BLaER1 treated with 17β-estradiol and CSF1 and Interleukin-3, amounts not matched to agents 10 nM and 100 nM (cell line): ENCODE measurements around the gene DIPK1C.

ENCODE experiments used
- H3K27ac ChIP-seq, 11 experiments: shearing (Covaris generic); formaldehyde crosslinking; 2 replicates each; pipeline ENCODE4 v1.8.1; 2022
- H3K27me3 ChIP-seq, 11 experiments: shearing (Covaris generic); formaldehyde crosslinking; 2 replicates each; pipeline ENCODE4 v1.8.1; 2022
- H3K36me3 ChIP-seq, 11 experiments: shearing (Covaris generic); formaldehyde crosslinking; 2 replicates each; pipeline ENCODE4 v1.8.1; 2022
- H3K4me1 ChIP-seq, 10 experiments: shearing (Covaris generic); formaldehyde crosslinking; 2 replicates each; pipeline ENCODE4 v1.8.1; 2022
- H3K4me2 ChIP-seq, 11 experiments: shearing (Covaris generic); formaldehyde crosslinking; 2 replicates each; pipeline ENCODE4 v1.8.1; 2022
- H3K4me3 ChIP-seq, 10 experiments: shearing (Covaris generic); formaldehyde crosslinking; 2 replicates each; pipeline ENCODE4 v1.8.1; 2022
- H3K9ac ChIP-seq, 11 experiments: shearing (Covaris generic); formaldehyde crosslinking; 2 replicates each; pipeline ENCODE4 v1.8.1; 2022
- H3K9me3 ChIP-seq, 11 experiments: shearing (Covaris generic); formaldehyde crosslinking; replicated peaks in 1 of 11; 2 replicates each; pipeline ENCODE4 v1.8.1; 2022
- H4K20me1 ChIP-seq, 11 experiments: shearing (Covaris generic); formaldehyde crosslinking; 2 replicates each; pipeline ENCODE4 v1.8.1; 2022
- Cebpa-rat ChIP-seq, 11 experiments: shearing (Covaris generic); IDR thresholded peaks; 2 replicates each; pipeline ENCODE4 v1.8.1; 2022

DIPK1C gene

GRCh38 chr18:74420481-74420880, 36.6 kb downstream of the DIPK1C start:
- TF ChIP-seq Cebpa-rat (IDR thresholded peaks at IDR 0.05) = no peak
- Histone ChIP-seq H4K20me1 (no peaks in the 10 kb centered on the region), H3K9me3 (peaks cover 48 to 68% (median 59%) of the 10 kb centered on the region in 11 experiments), H3K36me3 (peaks cover 0 to 58% (median 33%) of the 10 kb centered on the region in 11 experiments; a peak in 15 of 22 replicates), H3K27ac (peak overlapping the region in 5 of 11 experiments; percentile 21 to 100 (median 97); a peak in 5 of 22 replicates), H3K4me1 (peaks cover 7 to 65% (median 52%) of the 10 kb centered on the region in 10 experiments; a peak in 17 of 20 replicates), H3K4me3 (no peak overlapping the region), H3K9ac (no peak overlapping the region), H3K27me3 (no peaks in the 10 kb centered on the region), H3K4me2 (peak overlapping the region in 6 of 11 experiments; percentile 11 to 99 (median 96); a peak in 6 of 22 replicates)

- peaks cover 0 to 63% (median 37%) of the 10 kb centered on the region in 11 experiments; a peak in 16 of 22 replicates for H3K36me3 ChIP-seq
- peak overlapping the region in 6 of 11 experiments; percentile 21 to 100 (median 98); a peak in 11 of 22 replicates for H3K27ac ChIP-seq
- no peak overlapping the region for H3K9ac ChIP-seq
- H3K4me2 ChIP-seq = peak overlapping the region in 6 of 11 experiments; percentile 11 to 99 (median 96); a peak in 9 of 22 replicates
- H3K9me3 ChIP-seq = peaks cover 40 to 61% (median 52%) of the 10 kb centered on the region in 11 experiments
- TF ChIP-seq Cebpa-rat (IDR thresholded peaks at IDR 0.05) = no peak
- no peak overlapping the region for H3K4me3 ChIP-seq
- H3K4me1 ChIP-seq = peaks cover 7 to 67% (median 57%) of the 10 kb centered on the region in 10 experiments; a peak in 17 of 20 replicates
- H3K27me3 ChIP-seq = no peaks in the 10 kb centered on the region
- H4K20me1 ChIP-seq = no peaks in the 10 kb centered on the region
Observed at GRCh38 chr18:74419761-74420160, 37.3 kb downstream of the DIPK1C start.

GRCh38 chr18:74418023-74418422, 39.1 kb downstream of the DIPK1C start:
- Histone ChIP-seq H3K9ac (peak overlapping the region in 3 of 11 experiments; percentile 3 to 51 (median 24); a peak in 3 of 22 replicates), H3K4me1 (peaks cover 9 to 80% (median 74%) of the 10 kb centered on the region in 10 experiments; a peak in 19 of 20 replicates), H4K20me1 (no peaks in the 10 kb centered on the region), H3K27me3 (no peaks in the 10 kb centered on the region), H3K9me3 (peaks cover 23 to 44% (median 34%) of the 10 kb centered on the region in 11 experiments), H3K36me3 (peaks cover 0 to 73% (median 46%) of the 10 kb centered on the region in 11 experiments; a peak in 16 of 22 replicates), H3K4me2 (peak overlapping the region; percentile 0 to 99 (median 95); a peak in 19 of 22 replicates), H3K27ac (peak overlapping the region in 6 of 11 experiments; percentile 57 to 100 (median 99); a peak in 13 of 22 replicates), H3K4me3 (peak overlapping the region in 3 of 10 experiments; percentile 2 to 16 (median 2); a peak in 1 of 20 replicates)
- no peak for TF ChIP-seq Cebpa-rat (IDR thresholded peaks at IDR 0.05)

- Histone ChIP-seq H3K4me2 (peak overlapping the region in 9 of 11 experiments; percentile 25 to 99 (median 96); a peak in 17 of 22 replicates), H4K20me1 (no peaks in the 10 kb centered on the region), H3K9ac (peak overlapping the region in 4 of 11 experiments; percentile 2 to 95 (median 92); a peak in 5 of 22 replicates), H3K4me1 (peaks cover 28 to 99% (median 92%) of the 10 kb centered on the region in 10 experiments), H3K9me3 (peaks cover 4 to 25% (median 15%) of the 10 kb centered on the region in 11 experiments; a peak in 21 of 22 replicates), H3K27ac (peak overlapping the region in 7 of 11 experiments; percentile 41 to 100 (median 99); a peak in 13 of 22 replicates), H3K27me3 (no peaks in the 10 kb centered on the region), H3K36me3 (peaks cover 0 to 82% (median 52%) of the 10 kb centered on the region in 11 experiments; a peak in 16 of 22 replicates), H3K4me3 (peak overlapping the region in 1 of 10 experiments; percentile 6; a peak in 1 of 20 replicates)
- no peak for TF ChIP-seq Cebpa-rat (IDR thresholded peaks at IDR 0.05)
Observed at GRCh38 chr18:74416124-74416523, 41.0 kb downstream of the DIPK1C start.

- Histone ChIP-seq H3K36me3 (peaks cover 0 to 82% (median 52%) of the 10 kb centered on the region in 11 experiments; a peak in 16 of 22 replicates), H3K4me1 (peaks cover 38 to 100% (median 97%) of the 10 kb centered on the region in 10 experiments), H3K9me3 (peaks cover 0 to 14% (median 4%) of the 10 kb centered on the region in 11 experiments; a peak in 12 of 22 replicates), H3K9ac (peak overlapping the region in 7 of 11 experiments; percentile 25 to 95 (median 92); a peak in 11 of 22 replicates), H3K4me3 (no peak overlapping the region; a peak in 1 of 20 replicates), H3K27ac (peak overlapping the region in 8 of 11 experiments; percentile 83 to 100 (median 98); a peak in 17 of 22 replicates), H3K4me2 (peak overlapping the region in 9 of 11 experiments; percentile 86 to 99 (median 96); a peak in 17 of 22 replicates), H3K27me3 (no peaks in the 10 kb centered on the region), H4K20me1 (no peaks in the 10 kb centered on the region)
- no peak for TF ChIP-seq Cebpa-rat (IDR thresholded peaks at IDR 0.05)
Observed at GRCh38 chr18:74414953-74415515, 42.1 kb downstream of the DIPK1C start.

- Histone ChIP-seq H3K36me3 (peaks cover 0 to 77% (median 52%) of the 10 kb centered on the region in 11 experiments; a peak in 16 of 22 replicates), H3K4me1 (peaks cover 49 to 100% (median 94%) of the 10 kb centered on the region in 10 experiments), H3K27me3 (no peaks in the 10 kb centered on the region), H3K9me3 (peaks cover 0 to 7% (median 0%) of the 10 kb centered on the region in 11 experiments; a peak in 2 of 22 replicates), H4K20me1 (no peaks in the 10 kb centered on the region), H3K4me3 (peak overlapping the region in 6 of 10 experiments; percentile 57 to 71 (median 64); a peak in 9 of 20 replicates), H3K4me2 (peak overlapping the region; percentile 86 to 99 (median 96)), H3K9ac (peak overlapping the region in 8 of 11 experiments; percentile 47 to 95 (median 92); a peak in 16 of 22 replicates), H3K27ac (peak overlapping the region in 9 of 11 experiments; percentile 2 to 100 (median 97); a peak in 17 of 22 replicates)
- TF ChIP-seq Cebpa-rat (IDR thresholded peaks at IDR 0.05) = no peak
Observed at GRCh38 chr18:74413836-74414235, 43.3 kb downstream of the DIPK1C start.

GRCh38 chr18:74412116-74412880, 44.8 kb downstream of the DIPK1C start:
- Histone ChIP-seq H3K9me3 (no peaks in the 10 kb centered on the region), H3K4me3 (peak overlapping the region; percentile 36 to 71 (median 62); a peak in 18 of 20 replicates), H3K9ac (peak overlapping the region in 10 of 11 experiments; percentile 44 to 95 (median 89); a peak in 19 of 22 replicates), H3K27ac (peak overlapping the region in 9 of 11 experiments; percentile 65 to 100 (median 97); a peak in 19 of 22 replicates), H3K4me2 (peak overlapping the region; percentile 86 to 99 (median 96)), H3K36me3 (peaks cover 0 to 62% (median 49%) of the 10 kb centered on the region in 11 experiments; a peak in 16 of 22 replicates), H4K20me1 (no peaks in the 10 kb centered on the region), H3K27me3 (no peaks in the 10 kb centered on the region), H3K4me1 (peaks cover 57 to 100% (median 93%) of the 10 kb centered on the region in 10 experiments)
- TF ChIP-seq Cebpa-rat (IDR thresholded peaks at IDR 0.05) = no peak

- H3K4me2 ChIP-seq = peak overlapping the region; percentile 86 to 99 (median 96)
Observed at GRCh38 chr18:74411475-74411874, 45.6 kb downstream of the DIPK1C start.

More at GRCh38 chr18:74411475-74411874, 45.6 kb downstream of the DIPK1C start:
- Histone ChIP-seq H3K36me3 (peaks cover 0 to 53% (median 42%) of the 10 kb centered on the region in 11 experiments; a peak in 16 of 22 replicates), H3K9ac (peak overlapping the region; percentile 37 to 95 (median 87); a peak in 20 of 22 replicates), H3K4me1 (peaks cover 61 to 100% (median 93%) of the 10 kb centered on the region in 10 experiments), H3K4me3 (peak overlapping the region; percentile 36 to 71 (median 62); a peak in 19 of 20 replicates), H3K27me3 (no peaks in the 10 kb centered on the region), H3K9me3 (peaks cover 0 to 1% (median 0%) of the 10 kb centered on the region in 11 experiments; a peak in 1 of 22 replicates), H3K27ac (peak overlapping the region in 10 of 11 experiments; percentile 51 to 100 (median 97); a peak in 19 of 22 replicates), H4K20me1 (no peaks in the 10 kb centered on the region)
- peak in 4 of 11 experiments; percentile 12 to 66 (median 44); a peak in 4 of 22 replicates for TF ChIP-seq Cebpa-rat (IDR thresholded peaks at IDR 0.05)
